Ascending aorta (tissue), 2 donors: ENCODE data around the gene ZNF746. TPM values are rescaled to one million over a fixed set of nuclear protein-coding genes. Genes with fewer than 3 reads are reported as not detected.

Source experiments
- DNase-seq, 2 donors: peaks; one replicate each; pipeline ENCODE4 v3.0.0-alpha.2; 2019; ENCODE audit warnings: low spot score in 2 of 2
- H3K27ac ChIP-seq, 2 donors: fragments of 200-600 bp; sonication (generic); one replicate each; pipeline ENCODE4 v1.5.1; 2016 to 2017; ENCODE audit warnings: mild to moderate bottlenecking in 1 of 2
- H3K27me3 ChIP-seq: fragments of 200-600 bp; sonication (generic); one replicate; pipeline ENCODE4 v1.5.1; 2017
- H3K36me3 ChIP-seq, 2 donors: fragments of 200-600 bp; sonication (generic); one replicate each; pipeline ENCODE4 v1.5.1; 2016
- H3K4me1 ChIP-seq, 2 donors: fragments of 200-600 bp; sonication (generic); one replicate each; pipeline ENCODE4 v1.5.1; 2016 to 2017; ENCODE audit warnings: mild to moderate bottlenecking in 1 of 2
- H3K4me3 ChIP-seq, 2 donors: fragments of 200-600 bp; sonication (generic); one replicate each; pipeline ENCODE4 v1.5.1; 2016 to 2017; ENCODE audit warnings: mild to moderate bottlenecking in 1 of 2
- H3K9me3 ChIP-seq, 2 donors: fragments of 200-600 bp; sonication (generic); one replicate each; pipeline ENCODE4 v1.5.1; 2016
- CTCF ChIP-seq, 3 experiments: fragments of 200-600 bp in 2 of 3; fragments of 450-650 bp in 1 of 3; sonication (generic) in 2 of 3; IDR thresholded peaks; one replicate each; pipeline ENCODE4 v1.5.1; 2016 to 2019; ENCODE audit warnings: antibody characterized with exemption in 3 of 3, mild to moderate bottlenecking in 1 of 3, moderate library complexity in 1 of 3
- intact Hi-C: fragments of 100-400 bp; cut with DNase I; formaldehyde crosslinking; loops from one replicate; pipeline ENCODE4 v1.15.1; 2023
- total RNA-seq: library from RNA; depleted of rRNA; stranded (reverse); fragments of >200 nt; gene quantifications from one replicate; pipeline ENCODE4 v1.1.0, GENCODE V29; 2016

The ZNF746 gene
- total RNA-seq, 1 donor from 2014 or later, result 27.5 TPM

GRCh38 chr7:149476791-149477190, 20.8 kb downstream of the ZNF746 start:
- H3K4me3 ChIP-seq, result no peak overlapping the region

DNA sequence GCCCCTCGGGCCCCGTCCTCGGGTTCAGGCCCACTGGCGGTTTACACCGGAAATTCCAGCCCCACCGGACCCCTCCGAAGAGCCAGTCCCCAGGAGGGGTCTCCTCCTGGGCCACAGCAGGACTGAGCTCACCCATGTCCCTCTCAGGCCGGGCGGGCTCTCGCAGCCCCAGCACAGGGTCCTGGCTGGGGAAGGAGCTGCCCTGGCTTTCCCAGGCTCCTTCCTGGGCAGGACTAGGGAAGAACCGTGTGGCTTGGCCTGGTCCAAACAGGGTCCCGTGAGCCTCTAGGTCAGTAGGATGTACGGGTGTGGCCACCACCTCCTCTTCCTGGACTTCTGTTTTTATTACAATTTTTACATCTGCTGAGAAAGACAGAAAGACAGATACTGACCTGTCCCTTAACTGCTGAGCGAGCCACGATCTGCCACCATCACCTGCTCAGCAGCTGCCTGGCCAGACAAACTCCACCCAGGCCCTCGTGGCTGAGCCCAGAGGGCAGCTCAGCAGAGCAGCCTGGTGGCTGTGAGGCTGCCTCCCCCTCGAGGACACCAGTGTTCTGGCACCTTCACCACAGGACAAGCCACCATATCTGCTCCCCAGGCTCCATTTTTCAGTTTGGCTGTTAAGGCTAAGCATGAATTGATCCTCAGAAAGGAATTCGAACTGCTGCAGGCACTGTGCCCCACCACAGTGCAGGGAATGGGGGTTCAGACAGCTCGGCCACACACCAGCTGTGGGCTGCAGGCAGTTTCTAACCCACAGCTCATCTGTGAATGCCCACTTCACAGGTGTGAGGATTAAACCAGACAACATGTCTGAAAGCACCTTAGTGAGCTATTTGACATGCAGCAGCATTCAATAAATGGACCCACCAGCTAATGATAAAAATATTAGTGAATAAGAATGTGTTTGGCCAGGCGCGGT, 22.2 kb downstream of the ZNF746 start:
- H3K36me3 ChIP-seq, result peaks cover 58 to 62% of the 10 kb centered on the region in 2 donors
- intact Hi-C loops, result no loop called here
- H3K27ac ChIP-seq, result no peak overlapping the region
- no peaks in the 10 kb centered on the region for H3K27me3 ChIP-seq
- no peaks in the 10 kb centered on the region for H3K9me3 ChIP-seq
- H3K4me3 ChIP-seq, result no peak overlapping the region
- H3K4me1 ChIP-seq, result no peaks in the 10 kb centered on the region
- DNase-seq, result no peak
- TF ChIP-seq CTCF (IDR thresholded peaks at IDR 0.05), result no peak

More at GRCh38 chr7:149476791-149477190, 20.8 kb downstream of the ZNF746 start:
- no peak overlapping the region for H3K27ac ChIP-seq
- peaks cover 54 to 58% of the 10 kb centered on the region in 2 donors for H3K36me3 ChIP-seq
- no peaks in the 10 kb centered on the region for H3K27me3 ChIP-seq
- H3K4me1 ChIP-seq, result no peaks in the 10 kb centered on the region
- no peak for DNase-seq
- TF ChIP-seq CTCF (IDR thresholded peaks at IDR 0.05), result no peak
- no peaks in the 10 kb centered on the region for H3K9me3 ChIP-seq
- intact Hi-C loops, result no loop called here

- H3K4me1 ChIP-seq, result no peaks in the 10 kb centered on the region
- H3K27ac ChIP-seq, result no peak overlapping the region
- H3K36me3 ChIP-seq, result peaks cover 58 to 62% of the 10 kb centered on the region in 2 donors
- no peak for DNase-seq
- H3K9me3 ChIP-seq, result no peaks in the 10 kb centered on the region
- H3K27me3 ChIP-seq, result no peaks in the 10 kb centered on the region
- intact Hi-C loops, result no loop called here
- TF ChIP-seq CTCF (IDR thresholded peaks at IDR 0.05), result no peak
- no peak overlapping the region for H3K4me3 ChIP-seq
Measured at GRCh38 chr7:149474309-149475120, 23.1 kb downstream of the ZNF746 start.

DNA sequence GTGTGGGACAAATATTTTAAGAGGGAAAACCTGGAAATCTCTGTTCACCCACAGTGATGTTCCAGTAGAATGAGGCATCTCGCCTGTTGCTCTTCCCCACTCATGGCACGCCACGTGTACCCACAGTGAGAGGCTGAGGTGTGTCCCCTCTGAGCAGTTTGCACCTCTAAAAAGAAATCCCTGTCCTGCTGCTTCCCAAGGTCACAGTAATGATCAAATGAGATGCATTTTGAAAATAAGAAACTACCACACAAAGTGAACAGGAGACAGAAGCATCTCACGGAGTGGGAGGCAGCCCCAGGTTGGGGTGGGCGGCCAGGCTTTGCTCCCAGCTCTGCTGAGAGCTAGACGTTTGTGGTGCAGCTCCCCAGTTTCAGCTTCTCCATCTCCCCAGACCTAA, 24.4 kb downstream of the ZNF746 start:
- intact Hi-C loops, result no loop called here
- no peaks in the 10 kb centered on the region for H3K9me3 ChIP-seq
- H3K27me3 ChIP-seq, result no peaks in the 10 kb centered on the region
- no peak for TF ChIP-seq CTCF (IDR thresholded peaks at IDR 0.05)
- H3K4me3 ChIP-seq, result no peak overlapping the region
- DNase-seq, result no peak
- H3K4me1 ChIP-seq, result no peaks in the 10 kb centered on the region
- peaks cover 58 to 60% of the 10 kb centered on the region in 2 donors for H3K36me3 ChIP-seq
- H3K27ac ChIP-seq, result no peak overlapping the region

GRCh38 chr7:149471289-149471953, 26.2 kb downstream of the ZNF746 start:
- no peaks in the 10 kb centered on the region for H3K4me1 ChIP-seq
- DNase-seq, result no peak
- H3K9me3 ChIP-seq, result no peaks in the 10 kb centered on the region
- H3K27me3 ChIP-seq, result no peaks in the 10 kb centered on the region
- no peak for TF ChIP-seq CTCF (IDR thresholded peaks at IDR 0.05)
- H3K36me3 ChIP-seq, result peaks cover 40 to 43% of the 10 kb centered on the region in 2 donors
- intact Hi-C loops, result no loop called here
- H3K27ac ChIP-seq, result no peak overlapping the region
- no peak overlapping the region for H3K4me3 ChIP-seq
